Measurements from ENCODE around the gene KRTAP6-1.

KRTAP6-1 gene

GRCh38 chr21:30623362-30623761 lies 9.6 kb upstream of the KRTAP6-1 start:
- H3K9me3 ChIP-seq (ENCODE audit: insufficient read depth, low read depth, low read length) = peaks cover 8% of the 10 kb centered on the region; the same call in 1 of the 2 replicates
- H3K27me3 ChIP-seq (ENCODE audit: insufficient read depth, low read length, poor library complexity, severe bottlenecking) = no peaks in the 10 kb centered on the region
- H3K36me3 ChIP-seq (ENCODE audit: insufficient read depth, low read length) = no peaks in the 10 kb centered on the region
- no peak overlapping the region for H3K4me3 ChIP-seq (ENCODE audit: low read length, poor library complexity, severe bottlenecking)
- H3K79me2 ChIP-seq (ENCODE audit: insufficient read depth, low read length) = no peaks in the 10 kb centered on the region
- no peaks in the 10 kb centered on the region for H3F3A ChIP-seq (ENCODE audit: low read depth)
- H4K20me1 ChIP-seq (ENCODE audit: insufficient read depth, low read length, poor library complexity, severe bottlenecking) = no peaks in the 10 kb centered on the region
- H3K4me1 ChIP-seq (ENCODE audit: insufficient read depth, low read length, poor library complexity, severe bottlenecking) = no peaks in the 10 kb centered on the region
- H2AFZ ChIP-seq (ENCODE audit: low read length) = no peak overlapping the region
- no peak for TF ChIP-seq EZH2phosphoT487 (IDR thresholded peaks at IDR 0.05; ENCODE audit: borderline replicate concordance)
- no peak for TF ChIP-seq CTCF (conservative IDR thresholded peaks at IDR 0.05; ENCODE audit: low read length)
- no peak overlapping the region for H3K9ac ChIP-seq (ENCODE audit: low read depth, low read length, poor library complexity, severe bottlenecking)
- no peak overlapping the region for H3K4me2 ChIP-seq (ENCODE audit: low read depth, low read length, poor library complexity, severe bottlenecking)
- H3K9me2 ChIP-seq (replicated peaks; ENCODE audit: low read depth, low read length) = no peaks in the 10 kb centered on the region

- no peaks in the 10 kb centered on the region for H3K36me3 ChIP-seq (ENCODE audit: insufficient read depth, low read length)
- no peak within 1 kb of the TSS for H3K9ac ChIP-seq (ENCODE audit: low read depth, low read length, poor library complexity, severe bottlenecking)
- no peaks in the 10 kb centered on the region for H4K20me1 ChIP-seq (ENCODE audit: insufficient read depth, low read length, poor library complexity, severe bottlenecking)
- TF ChIP-seq EZH2phosphoT487 (IDR thresholded peaks at IDR 0.05; ENCODE audit: borderline replicate concordance) (no peak), CTCF (conservative IDR thresholded peaks at IDR 0.05; ENCODE audit: low read length) (no peak)
- H3K79me2 ChIP-seq (ENCODE audit: insufficient read depth, low read length) = no peaks in the 10 kb centered on the region
- H2AFZ ChIP-seq (ENCODE audit: low read length) = no peak within 1 kb of the TSS
- no peaks in the 10 kb centered on the region for H3K4me1 ChIP-seq (ENCODE audit: insufficient read depth, low read length, poor library complexity, severe bottlenecking)
- no peaks in the 10 kb centered on the region for H3K27me3 ChIP-seq (ENCODE audit: insufficient read depth, low read length, poor library complexity, severe bottlenecking)
- no peaks in the 10 kb centered on the region for H3K9me2 ChIP-seq (replicated peaks; ENCODE audit: low read depth, low read length)
- H3F3A ChIP-seq (ENCODE audit: low read depth) = no peaks in the 10 kb centered on the region
- no peak within 1 kb of the TSS for H3K4me2 ChIP-seq (ENCODE audit: low read depth, low read length, poor library complexity, severe bottlenecking)
- H3K9me3 ChIP-seq (ENCODE audit: insufficient read depth, low read depth, low read length) = peaks cover 6% of the 10 kb centered on the region; the same call in 1 of the 2 replicates
- no peak within 1 kb of the TSS for H3K4me3 ChIP-seq (ENCODE audit: low read length, poor library complexity, severe bottlenecking)
Measured at GRCh38 chr21:30620522-30620921, 6.8 kb upstream of the KRTAP6-1 start, which contains the start of gene KRTAP20-4. TSS of gene KRTAP20-4 (plus strand) at chr21:30620627.

- no peaks in the 10 kb centered on the region for H4K20me1 ChIP-seq (ENCODE audit: insufficient read depth, low read length, poor library complexity, severe bottlenecking)
- H3K4me1 ChIP-seq (ENCODE audit: insufficient read depth, low read length, poor library complexity, severe bottlenecking) = no peaks in the 10 kb centered on the region
- no peaks in the 10 kb centered on the region for H3F3A ChIP-seq (ENCODE audit: low read depth)
- no peaks in the 10 kb centered on the region for H3K36me3 ChIP-seq (ENCODE audit: insufficient read depth, low read length)
- no peak overlapping the region for H3K9ac ChIP-seq (ENCODE audit: low read depth, low read length, poor library complexity, severe bottlenecking)
- no peak overlapping the region for H3K4me2 ChIP-seq (ENCODE audit: low read depth, low read length, poor library complexity, severe bottlenecking)
- H3K9me3 ChIP-seq (ENCODE audit: insufficient read depth, low read depth, low read length) = peaks cover 4% of the 10 kb centered on the region; the same call in 1 of the 2 replicates
- no peaks in the 10 kb centered on the region for H3K27me3 ChIP-seq (ENCODE audit: insufficient read depth, low read length, poor library complexity, severe bottlenecking)
- H3K9me2 ChIP-seq (replicated peaks; ENCODE audit: low read depth, low read length) = no peaks in the 10 kb centered on the region
- TF ChIP-seq EZH2phosphoT487 (IDR thresholded peaks at IDR 0.05; ENCODE audit: borderline replicate concordance) (no peak), CTCF (conservative IDR thresholded peaks at IDR 0.05; ENCODE audit: low read length) (no peak)
- H3K79me2 ChIP-seq (ENCODE audit: insufficient read depth, low read length) = no peaks in the 10 kb centered on the region
- no peak overlapping the region for H3K4me3 ChIP-seq (ENCODE audit: low read length, poor library complexity, severe bottlenecking)
- no peak overlapping the region for H2AFZ ChIP-seq (ENCODE audit: low read length)
Measured at GRCh38 chr21:30620080-30620479, 6.3 kb upstream of the KRTAP6-1 start.

Data from Loucy (cell line).